GM18498 (cell line): ENCODE results near the gene ARHGEF28.

Experiments used
- ATAC-seq: cut with Tn5 transposase; IDR thresholded peaks from one replicate; pipeline ENCODE4 v1.9.1; 2021; ENCODE audit warnings: mild to moderate bottlenecking, moderate library complexity; ENCODE audit not compliant: unreplicated experiment

Gene ARHGEF28

DNA sequence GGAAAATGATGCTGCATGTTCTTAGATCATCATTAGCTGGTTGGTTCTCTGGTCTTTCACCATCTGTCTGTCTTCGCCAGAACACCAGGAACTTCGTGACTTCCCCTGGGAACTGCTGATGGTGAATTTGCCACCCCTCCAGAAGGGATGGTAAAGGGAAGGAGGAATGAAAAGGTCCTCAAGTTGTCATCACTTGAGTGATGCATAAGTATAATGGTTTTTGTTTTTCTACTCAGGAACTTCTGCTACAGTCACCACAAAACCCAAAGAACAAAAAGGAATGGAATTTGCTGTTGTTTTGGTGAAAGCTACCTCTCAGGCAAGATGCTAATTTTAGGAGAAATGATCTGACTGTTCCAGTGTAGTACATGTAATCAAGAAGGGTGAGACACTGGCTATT lies 328.4 kb downstream of the ARHGEF28 start:
- ATAC-seq, result no peak

DNA sequence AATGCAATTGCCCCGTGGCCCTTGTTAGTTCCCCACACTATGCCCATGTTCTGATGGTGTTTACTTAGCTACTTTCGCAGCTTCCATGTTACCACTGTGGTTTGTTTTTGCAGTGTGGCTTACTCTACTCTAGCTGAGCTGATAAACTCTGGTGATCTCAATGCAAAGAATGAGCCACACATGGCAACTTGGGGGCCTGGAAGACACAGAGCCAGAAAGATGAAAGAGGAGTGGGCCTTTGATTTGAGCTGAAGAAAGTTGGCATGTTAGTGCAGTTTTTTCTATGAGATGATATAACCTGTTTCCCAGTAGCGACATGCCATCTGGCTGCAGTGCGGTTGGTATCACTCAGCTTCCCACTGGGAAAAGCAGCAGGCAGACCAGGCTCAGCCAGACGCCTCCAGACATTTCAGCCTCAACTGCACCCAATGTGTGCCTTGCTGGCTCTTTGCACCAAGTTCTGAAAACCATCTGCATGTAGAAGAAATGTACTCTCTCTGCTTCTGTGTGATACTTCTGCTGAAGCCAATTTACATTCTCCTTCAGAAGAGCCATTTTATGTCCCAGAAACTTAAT lies 329.4 kb downstream of the ARHGEF28 start:
- no peak for ATAC-seq

DNA sequence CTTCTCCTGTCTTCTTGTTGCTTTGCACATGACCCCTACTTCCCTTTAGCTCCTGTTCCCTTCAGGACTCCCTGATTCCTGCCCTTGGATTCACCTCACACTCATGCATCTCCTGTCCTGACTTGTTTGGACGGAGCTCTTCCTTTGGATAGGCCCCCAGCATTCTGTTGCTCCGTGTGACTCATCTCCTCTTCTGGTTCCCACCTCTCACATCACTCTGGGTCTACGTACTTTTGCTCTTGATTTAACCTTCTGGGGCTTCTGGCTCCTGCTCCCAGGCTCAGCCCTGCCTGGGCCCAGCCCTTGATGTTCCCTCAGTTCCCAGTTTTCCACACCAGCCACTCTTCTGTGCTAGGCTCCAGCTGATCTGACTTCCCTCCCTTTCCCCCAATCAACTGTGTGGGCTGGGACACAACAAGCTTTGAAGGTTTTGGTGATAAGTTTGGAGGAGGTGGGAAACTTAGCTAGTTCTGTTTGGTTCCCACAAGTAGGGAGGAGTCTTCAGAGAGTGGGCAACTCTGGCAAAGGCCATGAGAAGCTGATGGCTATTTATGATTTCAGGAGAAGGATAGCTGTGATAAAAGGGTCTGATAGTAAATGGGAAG lies 331.5 kb downstream of the ARHGEF28 start:
- ATAC-seq, result no peak

- ATAC-seq, result no peak
Observed at GRCh38 chr5:73958037-73958436, 332.0 kb downstream of the ARHGEF28 start.

- ATAC-seq, result no peak
Observed at GRCh38 chr5:73960023-73960422, 334.0 kb downstream of the ARHGEF28 start.

DNA sequence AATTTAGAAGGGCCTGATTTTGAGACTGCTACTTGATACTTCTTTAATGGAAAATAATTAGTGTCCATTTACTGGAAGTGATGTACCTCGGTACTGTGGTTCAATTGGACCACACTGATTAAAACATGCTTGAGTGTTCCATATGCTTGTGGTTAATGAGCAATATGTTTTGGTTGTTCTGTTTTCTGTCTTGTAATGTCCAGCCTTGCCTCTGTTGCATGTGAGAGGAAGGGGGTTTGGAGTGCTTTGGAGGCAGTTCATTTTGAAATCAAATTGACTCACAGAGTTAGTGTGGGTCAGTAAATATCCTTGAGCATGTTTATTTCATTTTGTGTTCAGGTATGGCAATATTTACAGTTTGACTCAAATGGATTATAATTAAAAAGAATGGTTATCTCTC lies 334.4 kb downstream of the ARHGEF28 start:
- no peak for ATAC-seq

- ATAC-seq, result no peak
Observed at GRCh38 chr5:73962801-73963425, 336.9 kb downstream of the ARHGEF28 start.

GRCh38 chr5:73964352-73964865 lies 338.4 kb downstream of the ARHGEF28 start:
- no peak for ATAC-seq

GRCh38 chr5:73966451-73966850 lies 340.5 kb downstream of the ARHGEF28 start:
- no peak for ATAC-seq

DNA sequence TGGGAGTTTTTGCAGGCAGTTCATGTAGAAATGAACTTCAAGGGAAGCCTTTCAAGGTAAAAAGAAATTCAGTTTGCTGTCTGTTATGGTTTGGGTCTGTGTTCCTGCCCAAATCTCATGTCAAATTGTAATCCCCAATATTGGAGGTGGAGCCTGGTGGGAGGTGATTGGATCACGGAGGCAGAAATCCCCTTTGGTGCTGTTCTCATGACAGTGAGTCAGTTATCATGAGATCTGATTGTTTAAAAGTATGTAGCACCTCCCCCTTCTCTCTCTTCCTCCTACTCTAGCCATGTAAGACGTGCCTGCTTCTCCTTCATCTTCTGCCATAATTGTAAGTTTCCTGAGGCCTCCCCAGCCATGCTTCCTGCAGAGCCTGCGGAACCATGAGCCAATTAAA lies 341.4 kb downstream of the ARHGEF28 start:
- no peak for ATAC-seq

DNA sequence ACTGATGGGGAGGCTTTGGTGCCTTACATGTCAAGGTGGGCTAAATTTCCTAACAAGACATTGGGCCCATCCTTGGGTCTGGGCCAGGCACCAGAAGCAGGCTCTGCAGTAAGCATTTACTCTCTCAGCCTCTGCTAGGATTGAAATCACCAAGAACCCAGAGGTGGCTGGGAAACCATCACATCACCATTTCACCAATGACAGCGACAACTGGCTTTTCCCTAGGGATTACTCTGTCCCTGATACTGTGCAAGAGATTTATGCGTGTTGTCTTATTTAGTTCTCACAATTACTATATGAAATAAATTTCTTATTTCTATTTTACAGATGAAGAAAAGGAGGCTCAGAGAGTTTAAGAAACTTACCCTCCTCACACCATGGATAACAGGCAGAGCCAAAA lies 342.2 kb downstream of the ARHGEF28 start:
- ATAC-seq, result no peak

GRCh38 chr5:73968729-73969128 lies 342.7 kb downstream of the ARHGEF28 start:
- no peak for ATAC-seq

DNA sequence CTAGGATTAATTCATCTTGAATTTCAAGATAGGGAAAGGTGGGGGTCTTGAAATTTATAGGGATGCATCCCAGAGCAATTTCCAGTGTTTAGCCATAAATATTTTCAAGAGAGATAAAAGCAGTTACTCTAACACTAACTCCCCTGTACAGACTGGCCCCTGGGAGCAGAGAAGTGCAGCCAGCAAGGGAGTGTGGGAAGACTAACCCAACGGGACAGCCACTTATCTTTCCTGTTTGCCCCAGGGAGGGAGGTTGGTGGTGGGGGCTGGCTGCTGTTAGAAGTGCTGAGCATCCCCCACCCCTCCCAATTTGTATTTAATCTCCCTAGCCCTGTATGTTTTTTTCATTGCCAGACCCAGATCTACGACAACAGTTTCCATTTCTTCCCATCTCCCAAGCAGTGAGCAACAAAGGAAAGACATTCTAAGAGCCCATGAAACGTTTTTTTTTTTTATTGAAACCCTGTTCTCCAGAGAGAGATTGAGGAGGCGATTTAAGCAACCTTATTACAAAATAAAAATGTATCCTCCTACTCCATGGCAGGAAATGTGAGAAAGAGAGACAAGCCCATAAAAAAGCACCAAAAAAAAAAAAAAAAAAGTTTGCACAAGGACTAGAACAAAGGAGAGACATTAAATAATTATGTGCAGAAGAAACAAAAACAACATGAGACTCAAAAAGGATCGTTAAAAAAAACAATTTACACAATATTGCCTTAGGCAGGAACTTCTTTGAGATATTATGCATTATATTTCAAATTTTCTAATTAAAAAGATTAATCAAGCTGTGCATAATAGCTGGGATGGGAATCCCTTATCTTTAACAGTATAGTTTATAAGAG lies 343.4 kb downstream of the ARHGEF28 start:
- ATAC-seq, result no peak

- no peak for ATAC-seq
Observed at GRCh38 chr5:73971326-73971725, 345.3 kb downstream of the ARHGEF28 start.

GRCh38 chr5:73973135-73973534 lies 347.1 kb downstream of the ARHGEF28 start:
- no peak for ATAC-seq

- no peak for ATAC-seq
Observed at GRCh38 chr5:73974871-73975360, 348.9 kb downstream of the ARHGEF28 start.

- no peak for ATAC-seq
Observed at GRCh38 chr5:73975845-73976244, 349.8 kb downstream of the ARHGEF28 start.

GRCh38 chr5:73977146-73977545 lies 351.1 kb downstream of the ARHGEF28 start:
- ATAC-seq, result no peak

DNA sequence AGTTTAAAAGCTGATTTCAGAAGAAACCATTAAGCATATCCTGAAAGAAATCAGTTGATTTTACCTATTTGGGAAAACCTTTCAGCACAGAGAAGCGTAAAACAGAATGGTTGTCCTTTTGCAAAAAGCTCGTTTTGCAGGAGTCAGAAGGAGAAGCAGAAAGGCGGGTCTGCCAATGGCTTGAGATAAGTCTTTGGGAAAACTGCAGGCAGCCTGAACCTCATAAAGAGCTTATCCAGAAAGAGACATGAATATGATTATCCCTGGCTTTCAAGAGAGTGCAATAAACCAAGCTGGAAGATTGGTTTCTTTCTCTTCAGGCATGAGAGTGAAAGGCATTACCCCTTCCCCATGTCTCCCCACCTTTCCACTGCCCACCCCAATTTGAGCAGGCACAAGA lies 353.3 kb downstream of the ARHGEF28 start:
- ATAC-seq, result no peak

GRCh38 chr5:73981704-73982103 lies 355.7 kb downstream of the ARHGEF28 start:
- no peak for ATAC-seq

GRCh38 chr5:73983644-73984043 lies 357.6 kb downstream of the ARHGEF28 start:
- ATAC-seq, result no peak
